ENCODE results near the gene FCER2.
"Not testable (repeated sequence)": the region's sequence is repeated elsewhere in the genome, so short reads cannot be mapped to it uniquely, and the experiment has no call there.

Gene FCER2

GRCh38 chr19:7645163-7645562 is 56.8 kb downstream of the FCER2 start:
- DNase-seq, result no peak

- no peak for DNase-seq
These were observed 57.4 kb downstream of the FCER2 start for GRCh38 chr19:7644550-7644877.

GRCh38 chr19:7643629-7644549 is 58.0 kb downstream of the FCER2 start:
- not testable (repeated sequence) for DNase-seq

DNA sequence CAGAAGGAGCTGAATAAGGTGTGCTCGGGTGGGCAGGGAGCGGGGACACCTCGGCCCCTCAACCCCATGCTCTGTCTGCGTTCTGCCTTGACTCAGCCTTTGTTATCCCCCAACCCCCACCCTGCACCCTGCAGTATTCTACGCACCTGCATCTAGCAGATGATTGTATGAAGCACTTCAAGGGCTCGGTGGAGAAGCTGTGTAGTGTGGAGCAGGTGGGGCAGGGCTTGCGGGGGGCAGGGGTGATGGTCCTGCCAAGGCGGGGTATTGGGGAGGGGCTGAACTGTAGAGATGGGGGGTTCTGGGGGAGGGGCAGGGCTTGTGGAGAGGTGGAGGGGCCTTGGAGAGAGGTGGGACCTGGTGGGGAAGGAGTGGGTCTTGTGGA is 58.9 kb downstream of the FCER2 start:
- no peak for DNase-seq

DNA sequence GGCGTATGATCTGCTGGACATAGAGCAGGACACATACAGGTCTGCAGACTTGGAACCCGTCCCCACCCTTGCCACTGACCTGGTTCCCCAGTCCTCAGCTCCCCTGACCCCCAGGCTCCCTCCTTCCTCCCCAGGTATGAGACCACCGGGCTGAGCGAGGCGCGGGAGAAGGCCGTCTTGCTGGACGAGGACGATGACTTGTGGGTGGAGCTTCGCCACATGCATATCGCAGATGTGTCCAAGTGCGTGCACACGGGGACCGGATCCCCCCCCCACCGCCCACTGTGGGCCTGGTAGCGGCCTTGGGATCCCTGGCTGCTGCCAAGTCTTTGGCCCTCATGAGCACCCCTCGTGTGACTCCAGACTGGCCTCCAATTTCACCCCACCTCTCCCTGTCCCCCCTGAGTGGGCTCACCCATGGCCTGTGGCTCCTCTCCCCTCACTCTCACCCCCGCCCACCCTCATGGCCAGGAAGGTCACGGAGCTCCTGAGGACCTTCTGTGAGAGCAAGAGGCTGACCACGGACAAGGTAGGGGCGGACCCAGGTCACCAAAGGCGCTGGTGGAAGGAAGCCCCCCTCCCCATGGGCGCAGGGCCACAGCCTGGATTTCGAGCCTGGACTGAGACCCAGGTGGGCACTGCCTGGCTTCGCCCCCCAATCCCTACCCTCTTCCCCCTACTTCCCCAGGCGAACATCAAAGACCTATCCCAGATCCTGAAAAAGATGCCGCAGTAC is 59.5 kb downstream of the FCER2 start:
- no peak for DNase-seq

GRCh38 chr19:7641290-7642276 is 60.3 kb downstream of the FCER2 start:
- no peak for DNase-seq

DNA sequence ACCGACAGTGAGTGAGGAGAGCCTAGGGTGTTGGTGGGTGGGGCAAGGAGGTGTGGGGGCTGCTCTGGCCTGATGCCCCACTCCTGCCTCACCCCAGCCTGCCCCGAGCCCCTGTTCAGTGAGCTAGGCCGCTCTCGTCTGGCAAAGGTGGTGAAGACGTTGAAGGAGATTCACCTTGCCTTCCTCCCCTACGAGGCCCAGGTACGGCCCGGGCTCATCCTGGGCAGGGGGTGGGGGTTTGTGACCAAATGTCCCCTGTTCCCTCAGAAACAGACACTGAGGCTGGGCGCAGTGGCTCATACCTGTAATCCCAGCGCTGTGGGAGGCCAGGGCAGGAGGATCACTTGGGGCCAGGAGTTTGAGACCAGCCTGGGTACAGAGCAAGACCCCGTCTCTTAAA is 61.1 kb downstream of the FCER2 start:
- DNase-seq, result no peak

DNA sequence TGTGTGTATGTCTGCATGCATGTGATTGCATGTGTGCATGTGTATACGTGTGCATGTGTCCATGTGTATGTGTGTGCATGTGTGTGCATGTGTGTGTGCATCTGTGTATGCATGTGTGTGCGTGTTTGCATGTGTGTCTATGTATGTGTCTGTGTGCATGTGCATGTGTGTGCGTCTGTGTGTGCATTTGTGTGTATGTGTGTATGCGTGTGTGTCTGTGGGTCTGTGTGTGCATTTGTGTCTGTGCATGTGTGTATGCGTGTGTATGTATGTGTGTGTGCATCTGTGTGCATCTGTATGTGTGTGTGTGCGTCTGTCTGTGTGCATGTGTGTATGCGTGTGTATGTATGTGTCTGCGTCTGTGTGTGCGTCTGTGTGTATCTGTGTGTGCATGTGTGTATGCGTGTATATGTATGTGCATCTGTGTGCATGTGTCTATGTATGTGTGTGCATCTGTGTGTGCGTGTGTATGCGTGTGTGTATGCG is 62.0 kb downstream of the FCER2 start:
- DNase-seq, result no peak

GRCh38 chr19:7638802-7639465 is 63.0 kb downstream of the FCER2 start:
- no peak for DNase-seq
